Measurements from ENCODE around the gene MIPOL1. TPM values are rescaled to one million over a fixed set of nuclear protein-coding genes. Genes with fewer than 3 reads are reported as not detected.
"Not testable (repeated sequence)": the region's sequence is repeated elsewhere in the genome, so short reads cannot be mapped to it uniquely, and the experiment has no call there.

The MIPOL1 gene
- total RNA-seq, 1 experiment from 2014 or later: 15.4 TPM

GRCh38 chr14:37189733-37190132 is 8.0 kb upstream of the MIPOL1 start:
- H2AFZ ChIP-seq (ENCODE audit: low read depth, low read length, poor library complexity, severe bottlenecking); ATAC-seq; H3K9me3 ChIP-seq (ENCODE audit: control insufficient read depth in 1 of 2, insufficient read depth in 1 of 2, low read depth in 1 of 2, low read length in 2 of 2); H3K27ac ChIP-seq (ENCODE audit: low read depth, low read length); POLR2A ChIA-PET; H3K9ac ChIP-seq (ENCODE audit: low read length); H3K27me3 ChIP-seq (ENCODE audit: insufficient read depth, low read length); H3K4me3 ChIP-seq (replicated peaks in 1 of 2; ENCODE audit: low read depth in 1 of 2, low read length in 2 of 2); H4K20me1 ChIP-seq (ENCODE audit: insufficient read depth); intact Hi-C loops (cut with micrococcal nuclease); H3K4me2 ChIP-seq (ENCODE audit: low read length); H3K4me1 ChIP-seq (ENCODE audit: control insufficient read depth in 1 of 2, insufficient read depth in 2 of 2, low read length in 2 of 2); H3K9me2 ChIP-seq (ENCODE audit: insufficient read depth); H3K36me3 ChIP-seq (ENCODE audit: control insufficient read depth in 1 of 2, insufficient read depth in 2 of 2, low read length in 2 of 2); CTCF ChIA-PET; RAD21 ChIA-PET (ENCODE audit: low non-redundant PET in 1 of 2, low total read pairs in 2 of 2, uncharacterized antibody in 2 of 2, unreplicated experiment in 2 of 2); H3K79me2 ChIP-seq (ENCODE audit: insufficient read depth, low read length); DNase-seq (ENCODE audit: low read depth, low spot score); BruUV-seq (replicated peaks): not testable (repeated sequence)

DNA sequence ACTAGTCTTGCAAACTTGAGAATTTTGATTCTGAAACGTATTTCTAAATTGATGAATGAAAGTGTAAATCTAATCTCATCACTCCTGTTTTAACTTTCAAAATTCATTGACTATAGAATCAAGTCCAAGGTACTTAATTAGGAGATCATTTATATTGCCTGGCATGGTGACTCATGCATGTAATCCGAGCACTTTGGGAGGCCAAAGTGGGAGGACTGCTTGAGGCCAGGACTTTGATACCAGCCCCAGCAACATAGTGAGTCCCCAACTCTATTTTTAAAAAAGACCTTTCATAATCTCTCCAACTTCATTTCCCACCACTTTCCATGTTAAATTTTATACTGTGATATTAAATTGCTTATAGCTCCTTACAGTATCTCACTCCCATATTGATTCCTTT is 3.0 kb upstream of the MIPOL1 start:
- ChIA-PET RAD21 (ENCODE audit: low non-redundant PET in 1 of 2, low total read pairs in 2 of 2, uncharacterized antibody in 2 of 2, unreplicated experiment in 2 of 2) (no interaction called here), POLR2A (no interaction called here), CTCF (no interaction called here)
- Histone ChIP-seq H3K9me2 (ENCODE audit: insufficient read depth) (no peaks in the 10 kb centered on the region), H3K4me3 (replicated peaks in 1 of 2; ENCODE audit: low read depth in 1 of 2, low read length in 2 of 2) (no peak overlapping the region), H4K20me1 (ENCODE audit: insufficient read depth) (no peaks in the 10 kb centered on the region), H3K27ac (ENCODE audit: low read depth, low read length) (no peak overlapping the region), H3K4me1 (ENCODE audit: control insufficient read depth in 1 of 2, insufficient read depth in 2 of 2, low read length in 2 of 2) (peaks cover 12 to 31% of the 10 kb centered on the region in 2 experiments), H3K9ac (ENCODE audit: low read length) (no peak overlapping the region), H3K9me3 (ENCODE audit: control insufficient read depth in 1 of 2, insufficient read depth in 1 of 2, low read depth in 1 of 2, low read length in 2 of 2) (no peaks in the 10 kb centered on the region), H3K79me2 (ENCODE audit: insufficient read depth, low read length) (no peaks in the 10 kb centered on the region), H3K4me2 (ENCODE audit: low read length) (peak overlapping the region; percentile 40; the same call in 1 of the 2 replicates), H3K36me3 (ENCODE audit: control insufficient read depth in 1 of 2, insufficient read depth in 2 of 2, low read length in 2 of 2) (no peaks in the 10 kb centered on the region), H3K27me3 (ENCODE audit: insufficient read depth, low read length) (no peaks in the 10 kb centered on the region), H2AFZ (ENCODE audit: low read depth, low read length, poor library complexity, severe bottlenecking) (no peak overlapping the region)
- TF ChIP-seq FOSL1 (IDR thresholded peaks at IDR 0.05; ENCODE audit: low read depth): peak; percentile 10; the same call in 1 of the 2 replicates
- TF ChIP-seq, protein P1, sequence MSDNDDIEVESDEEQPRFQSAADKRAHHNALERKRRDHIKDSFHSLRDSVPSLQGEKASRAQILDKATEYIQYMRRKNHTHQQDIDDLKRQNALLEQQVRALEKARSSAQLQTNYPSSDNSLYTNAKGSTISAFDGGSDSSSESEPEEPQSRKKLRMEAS (IDR thresholded peaks at IDR 0.05): no peak
- DNase-seq (ENCODE audit: low read depth, low spot score) (no peak), ATAC-seq (no peak)
- no TSS peak for BruUV-seq (replicated peaks)
- intact Hi-C loops (cut with micrococcal nuclease): no loop called here

DNA sequence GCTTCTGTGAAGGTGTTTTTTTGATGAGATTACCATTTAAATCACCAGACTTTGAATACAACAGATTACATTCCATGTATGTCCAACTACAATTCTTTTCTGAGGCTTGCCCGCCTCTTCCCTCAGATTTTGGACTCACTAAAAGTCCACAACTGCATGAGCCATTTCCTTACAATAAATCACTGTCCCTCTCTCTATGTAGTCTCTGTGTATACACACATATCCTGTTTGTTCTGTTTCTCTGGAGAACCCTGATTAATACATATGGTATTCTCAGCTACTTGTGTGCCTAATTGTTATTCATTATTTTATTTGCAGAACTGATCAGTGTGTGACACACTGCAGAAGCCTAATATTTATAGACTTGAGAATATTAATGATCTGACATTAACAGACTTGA is 2.4 kb upstream of the MIPOL1 start:
- POLR2A ChIA-PET: no interaction called here
- Histone ChIP-seq H3K36me3 (ENCODE audit: control insufficient read depth in 1 of 2, insufficient read depth in 2 of 2, low read length in 2 of 2) (no peaks in the 10 kb centered on the region), H3K9me2 (ENCODE audit: insufficient read depth) (no peaks in the 10 kb centered on the region), H3K27me3 (ENCODE audit: insufficient read depth, low read length) (no peaks in the 10 kb centered on the region), H3K79me2 (ENCODE audit: insufficient read depth, low read length) (no peaks in the 10 kb centered on the region), H4K20me1 (ENCODE audit: insufficient read depth) (no peaks in the 10 kb centered on the region), H3K9ac (ENCODE audit: low read length) (no peak overlapping the region), H3K4me3 (replicated peaks in 1 of 2; ENCODE audit: low read depth in 1 of 2, low read length in 2 of 2) (no peak overlapping the region), H3K27ac (ENCODE audit: low read depth, low read length) (no peak overlapping the region), H3K9me3 (ENCODE audit: control insufficient read depth in 1 of 2, insufficient read depth in 1 of 2, low read depth in 1 of 2, low read length in 2 of 2) (no peaks in the 10 kb centered on the region), H3K4me2 (ENCODE audit: low read length) (peak overlapping the region; percentile 40; the same call in 1 of the 2 replicates), H2AFZ (ENCODE audit: low read depth, low read length, poor library complexity, severe bottlenecking) (no peak overlapping the region), H3K4me1 (ENCODE audit: control insufficient read depth in 1 of 2, insufficient read depth in 2 of 2, low read length in 2 of 2) (peaks cover 12 to 31% of the 10 kb centered on the region in 2 experiments)
- CTCF ChIA-PET: no interaction called here
- ATAC-seq: no peak
- intact Hi-C loops (cut with micrococcal nuclease): no loop called here
- BruUV-seq (replicated peaks): no TSS peak
- DNase-seq (ENCODE audit: low read depth, low spot score): no peak
- RAD21 ChIA-PET (ENCODE audit: low non-redundant PET in 1 of 2, low total read pairs in 2 of 2, uncharacterized antibody in 2 of 2, unreplicated experiment in 2 of 2): no interaction called here
- TF ChIP-seq POLR2A (IDR thresholded peaks at IDR 0.05; ENCODE audit: borderline replicate concordance, extremely low read depth, insufficient read depth, insufficient read length) (no peak), CTCF (IDR thresholded peaks at IDR 0.05 in 2 of 3, conservative IDR thresholded peaks at IDR 0.05 in 1 of 3; ENCODE audit: borderline replicate concordance in 1 of 3, insufficient read depth in 1 of 3, low read depth in 2 of 3, low read length in 2 of 3) (no peak), SP1 (IDR thresholded peaks at IDR 0.05; ENCODE audit: low read depth) (no peak), EZH2phosphoT487 (IDR thresholded peaks at IDR 0.05; ENCODE audit: borderline replicate concordance) (no peak), POLR2AphosphoS5 (IDR thresholded peaks at IDR 0.05; ENCODE audit: low read depth, low read length) (no peak), ZFX (IDR thresholded peaks at IDR 0.05) (no peak), CEBPB (IDR thresholded peaks at IDR 0.05; ENCODE audit: low read depth) (no peak), JUND (IDR thresholded peaks at IDR 0.05) (no peak), ELF1 (IDR thresholded peaks at IDR 0.05; ENCODE audit: borderline replicate concordance, low read depth) (no peak), SIN3A (IDR thresholded peaks at IDR 0.05; ENCODE audit: low read depth) (no peak), YY1 (IDR thresholded peaks at IDR 0.05; ENCODE audit: extremely low read depth, insufficient replicate concordance, low read depth, low read length) (no peak)
- TF ChIP-seq, protein P1 (IDR thresholded peaks at IDR 0.05): no peak

All from HCT116 (cell line).